ENCODE results near the gene NUP37.
"Not testable (repeated sequence)": the region's sequence is repeated elsewhere in the genome, so short reads cannot be mapped to it uniquely, and the experiment has no call there.

NUP37 gene

DNA sequence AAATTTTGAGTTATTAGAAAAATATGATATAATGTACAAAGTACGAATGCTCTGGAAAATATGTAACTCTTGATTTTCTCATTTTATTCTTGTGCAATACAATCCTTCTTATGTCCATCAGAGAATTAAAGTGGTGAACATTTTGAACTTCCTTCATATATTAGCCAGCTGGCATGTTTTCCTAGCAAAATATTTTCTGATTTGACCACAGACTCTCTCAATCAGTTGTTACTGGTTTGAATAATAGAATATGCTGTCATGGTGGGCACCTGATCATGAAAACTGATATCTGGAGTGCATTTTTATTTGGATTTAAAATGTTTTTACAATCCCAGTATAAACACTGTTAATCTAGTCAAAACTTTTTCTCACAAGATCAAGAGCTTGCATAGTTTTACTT lies 24.3 kb upstream of the NUP37 start:
- H3K36me3 ChIP-seq (replicated peaks; ENCODE audit: low read depth, low read length): peaks cover 10% of the 10 kb centered on the region

DNA sequence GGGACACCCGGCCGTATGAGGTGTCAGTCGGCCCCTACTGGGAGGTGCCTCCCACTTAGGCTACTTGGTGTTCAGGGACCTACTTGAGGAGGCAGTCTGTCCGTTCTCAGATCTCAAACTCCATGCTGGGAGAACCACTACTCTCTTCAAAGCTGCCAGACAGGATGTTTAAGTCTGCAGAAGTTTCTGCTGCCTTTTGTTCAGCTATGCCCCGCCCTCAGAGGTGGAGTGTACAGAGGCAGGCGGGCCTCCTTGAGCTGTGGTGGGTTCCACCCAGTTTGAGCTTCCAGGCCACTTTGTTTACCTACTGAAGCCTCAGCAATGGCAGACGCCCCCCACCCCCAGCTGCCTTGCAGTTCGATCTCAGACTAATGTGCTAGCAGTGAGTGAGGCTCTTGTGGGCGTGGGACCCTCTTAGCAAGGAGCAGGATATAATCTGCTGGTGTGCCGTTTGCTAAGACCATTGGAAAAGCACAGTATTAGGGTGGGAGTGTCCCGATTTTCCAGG lies 23.0 kb upstream of the NUP37 start:
- not testable (repeated sequence) for H3K9me3 ChIP-seq (ENCODE audit: insufficient read depth, low read length); H3K79me2 ChIP-seq (ENCODE audit: low read length); H3K4me2 ChIP-seq (ENCODE audit: low read length)

More for the DNA sequence above, 24.3 kb upstream of the NUP37 start:
- Histone ChIP-seq H3K9me3 (ENCODE audit: insufficient read depth, low read length) (no peaks in the 10 kb centered on the region), H3K4me1 (ENCODE audit: low read length) (no peaks in the 10 kb centered on the region), H2AFZ (ENCODE audit: low read depth, low read length) (no peak overlapping the region), H4K20me1 (ENCODE audit: insufficient read depth, low read length) (no peaks in the 10 kb centered on the region), H3K79me2 (ENCODE audit: low read length) (peaks cover 4% of the 10 kb centered on the region; the same call in 1 of the 2 replicates), H3K9ac (ENCODE audit: low read length) (no peak overlapping the region), H3K4me3 (ENCODE audit: low read length) (no peak overlapping the region), H3K4me2 (ENCODE audit: low read length) (no peak overlapping the region), H3K27me3 (ENCODE audit: low read depth, low read length) (no peaks in the 10 kb centered on the region), H3K27ac (ENCODE audit: low read length) (no peak overlapping the region)
- TF ChIP-seq, protein P1, sequence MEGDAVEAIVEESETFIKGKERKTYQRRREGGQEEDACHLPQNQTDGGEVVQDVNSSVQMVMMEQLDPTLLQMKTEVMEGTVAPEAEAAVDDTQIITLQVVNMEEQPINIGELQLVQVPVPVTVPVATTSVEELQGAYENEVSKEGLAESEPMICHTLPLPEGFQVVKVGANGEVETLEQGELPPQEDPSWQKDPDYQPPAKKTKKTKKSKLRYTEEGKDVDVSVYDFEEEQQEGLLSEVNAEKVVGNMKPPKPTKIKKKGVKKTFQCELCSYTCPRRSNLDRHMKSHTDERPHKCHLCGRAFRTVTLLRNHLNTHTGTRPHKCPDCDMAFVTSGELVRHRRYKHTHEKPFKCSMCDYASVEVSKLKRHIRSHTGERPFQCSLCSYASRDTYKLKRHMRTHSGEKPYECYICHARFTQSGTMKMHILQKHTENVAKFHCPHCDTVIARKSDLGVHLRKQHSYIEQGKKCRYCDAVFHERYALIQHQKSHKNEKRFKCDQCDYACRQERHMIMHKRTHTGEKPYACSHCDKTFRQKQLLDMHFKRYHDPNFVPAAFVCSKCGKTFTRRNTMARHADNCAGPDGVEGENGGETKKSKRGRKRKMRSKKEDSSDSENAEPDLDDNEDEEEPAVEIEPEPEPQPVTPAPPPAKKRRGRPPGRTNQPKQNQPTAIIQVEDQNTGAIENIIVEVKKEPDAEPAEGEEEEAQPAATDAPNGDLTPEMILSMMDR (IDR thresholded peaks at IDR 0.05; ENCODE audit: low read depth, low read length): no peak
- TF ChIP-seq EZH2phosphoT487 (IDR thresholded peaks at IDR 0.05; ENCODE audit: low read depth): no peak

DNA sequence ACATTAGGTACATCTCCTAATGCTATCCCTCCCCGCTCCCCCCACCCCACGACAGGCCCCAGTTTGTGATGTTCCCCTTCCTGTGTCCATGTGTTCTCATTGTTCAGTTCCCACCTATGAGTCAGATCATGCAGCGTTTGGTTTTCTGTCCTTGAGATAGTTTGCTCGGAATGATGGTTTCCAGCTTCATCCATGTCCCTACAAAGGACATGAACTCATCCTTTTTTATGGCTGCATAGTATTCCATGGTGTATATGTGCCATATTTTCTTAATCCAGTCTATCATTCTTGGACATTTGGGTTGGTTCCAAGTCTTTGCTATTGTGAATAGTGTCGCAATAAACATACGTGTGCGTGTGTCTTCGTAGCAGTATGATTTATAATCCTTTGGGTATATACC lies 17.7 kb upstream of the NUP37 start:
- not testable (repeated sequence) for H3K9ac ChIP-seq (ENCODE audit: low read length); H3K4me3 ChIP-seq (ENCODE audit: low read length); H3K27me3 ChIP-seq (ENCODE audit: low read depth, low read length); H3K4me2 ChIP-seq (ENCODE audit: low read length); H3K4me1 ChIP-seq (ENCODE audit: low read length); H3K9me3 ChIP-seq (ENCODE audit: insufficient read depth, low read length); H4K20me1 ChIP-seq (ENCODE audit: insufficient read depth, low read length); H2AFZ ChIP-seq (ENCODE audit: low read depth, low read length); H3K79me2 ChIP-seq (ENCODE audit: low read length); H3K27ac ChIP-seq (ENCODE audit: low read length)
- peaks cover 13% of the 10 kb centered on the region for H3K36me3 ChIP-seq (replicated peaks; ENCODE audit: low read depth, low read length)

More for the DNA sequence above, 23.0 kb upstream of the NUP37 start:
- not testable (repeated sequence) for H3K4me1 ChIP-seq (ENCODE audit: low read length); H3K27ac ChIP-seq (ENCODE audit: low read length); H2AFZ ChIP-seq (ENCODE audit: low read depth, low read length); H3K9ac ChIP-seq (ENCODE audit: low read length); H4K20me1 ChIP-seq (ENCODE audit: insufficient read depth, low read length); H3K27me3 ChIP-seq (ENCODE audit: low read depth, low read length); H3K4me3 ChIP-seq (ENCODE audit: low read length)
- peaks cover 10% of the 10 kb centered on the region for H3K36me3 ChIP-seq (replicated peaks; ENCODE audit: low read depth, low read length)

DNA sequence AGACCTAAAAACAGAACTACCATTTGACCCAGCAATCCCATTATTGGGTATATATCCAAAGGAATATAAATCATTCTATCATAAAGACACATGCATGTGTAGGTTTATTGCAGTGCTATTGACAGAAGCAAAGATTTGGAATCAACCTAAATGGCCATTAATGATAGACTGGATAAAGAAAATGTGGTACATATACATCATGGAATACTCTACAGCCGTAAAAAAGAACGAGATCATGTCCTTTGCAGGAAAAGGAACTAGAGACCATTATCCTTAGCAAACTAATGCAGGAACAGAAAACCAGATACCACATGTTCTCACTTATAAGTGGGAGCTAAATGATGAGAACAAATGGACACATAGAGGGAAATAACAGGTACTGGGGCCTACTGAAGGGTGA lies 11.5 kb upstream of the NUP37 start:
- H4K20me1 ChIP-seq (ENCODE audit: insufficient read depth, low read length); H3K9me3 ChIP-seq (ENCODE audit: insufficient read depth, low read length); H3K4me2 ChIP-seq (ENCODE audit: low read length); H2AFZ ChIP-seq (ENCODE audit: low read depth, low read length); H3K27ac ChIP-seq (ENCODE audit: low read length); H3K4me1 ChIP-seq (ENCODE audit: low read length); H3K27me3 ChIP-seq (ENCODE audit: low read depth, low read length); H3K4me3 ChIP-seq (ENCODE audit: low read length); H3K9ac ChIP-seq (ENCODE audit: low read length): not testable (repeated sequence)
- peaks cover 11% of the 10 kb centered on the region; the same call in 1 of the 2 replicates for H3K79me2 ChIP-seq (ENCODE audit: low read length)
- H3K36me3 ChIP-seq (replicated peaks; ENCODE audit: low read depth, low read length): peaks cover 35% of the 10 kb centered on the region

DNA sequence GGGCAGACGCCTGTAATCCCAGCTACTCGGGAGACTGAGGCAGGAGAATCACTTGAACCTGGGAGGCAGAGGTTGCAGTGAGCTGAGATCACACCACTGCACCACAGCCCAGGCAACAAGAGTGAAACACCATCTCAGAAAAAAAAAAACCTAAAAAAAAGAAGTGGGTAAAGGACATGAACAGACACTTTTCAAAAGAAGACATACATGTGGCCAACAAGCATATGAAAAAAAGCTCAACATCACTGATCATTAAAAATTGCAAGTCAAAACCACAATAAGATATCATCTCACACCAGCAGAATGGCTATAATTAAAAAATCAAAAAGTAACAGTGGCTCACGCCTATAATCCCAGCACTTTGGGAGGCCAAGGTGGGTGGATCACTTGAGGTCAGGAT lies 10.8 kb upstream of the NUP37 start:
- H2AFZ ChIP-seq (ENCODE audit: low read depth, low read length); H3K9ac ChIP-seq (ENCODE audit: low read length); H3K4me3 ChIP-seq (ENCODE audit: low read length); H3K9me3 ChIP-seq (ENCODE audit: insufficient read depth, low read length); H3K4me2 ChIP-seq (ENCODE audit: low read length); H3K27me3 ChIP-seq (ENCODE audit: low read depth, low read length); H4K20me1 ChIP-seq (ENCODE audit: insufficient read depth, low read length); H3K4me1 ChIP-seq (ENCODE audit: low read length); H3K27ac ChIP-seq (ENCODE audit: low read length): not testable (repeated sequence)
- Histone ChIP-seq H3K79me2 (ENCODE audit: low read length) (peaks cover 11% of the 10 kb centered on the region; the same call in 1 of the 2 replicates), H3K36me3 (replicated peaks; ENCODE audit: low read depth, low read length) (peaks cover 39% of the 10 kb centered on the region)

DNA sequence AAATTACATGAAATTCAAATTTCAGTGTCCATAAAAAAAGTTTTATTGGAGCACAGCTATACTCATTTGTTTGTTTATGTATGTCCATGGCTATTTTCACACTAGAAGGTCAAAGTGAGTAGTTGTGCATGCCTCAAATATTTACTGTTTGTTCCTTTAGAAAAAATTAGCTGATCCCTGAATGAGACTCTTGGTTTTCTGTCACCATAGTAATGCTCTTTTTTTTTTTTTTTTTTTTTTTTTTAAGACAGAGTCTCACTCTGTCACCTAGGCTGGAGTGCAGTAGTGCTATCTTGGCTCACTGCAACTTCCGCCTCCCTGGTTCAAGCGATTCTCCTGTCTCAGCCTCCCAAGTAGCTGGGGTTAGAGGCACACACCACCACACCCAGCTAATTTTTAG lies 1.4 kb upstream of the NUP37 start:
- Histone ChIP-seq H3K9ac (ENCODE audit: low read length) (peak overlapping the region; percentile 76), H3K79me2 (ENCODE audit: low read length) (peaks cover 61% of the 10 kb centered on the region), H3K4me2 (ENCODE audit: low read length) (peak overlapping the region; percentile 99), H3K4me1 (ENCODE audit: low read length) (peaks cover 31% of the 10 kb centered on the region), H3K4me3 (ENCODE audit: low read length) (peak overlapping the region; percentile 94), H3K27ac (ENCODE audit: low read length) (peak overlapping the region; percentile 73; the same call in 1 of the 2 replicates), H3K36me3 (replicated peaks; ENCODE audit: low read depth, low read length) (peaks cover 31% of the 10 kb centered on the region)
- not testable (repeated sequence) for H2AFZ ChIP-seq (ENCODE audit: low read depth, low read length); H3K27me3 ChIP-seq (ENCODE audit: low read depth, low read length); H4K20me1 ChIP-seq (ENCODE audit: insufficient read depth, low read length); H3K9me3 ChIP-seq (ENCODE audit: insufficient read depth, low read length)
